Measurements from ENCODE around the gene IGSF9.

The IGSF9 gene

GRCh38 chr1:159935719-159936272 is 9.6 kb downstream of the IGSF9 start:
- Mint-ChIP-seq H3K9me3 (no peaks in the 10 kb centered on the region), H3K27me3 (peaks cover 1 to 3% of the 10 kb centered on the region in 2 donors), H3K27ac (peak overlapping the region; percentile 37), H3K36me3 (no peaks in the 10 kb centered on the region), H3K4me1 (peaks cover 59 to 85% of the 10 kb centered on the region in 2 donors), H3K4me3 (peak overlapping the region in 1 of 2 donors; percentile 19)
- DNase-seq (no peak), ATAC-seq (replicated peaks) (peak; percentile 28 to 44)

- no peak for DNase-seq
- Mint-ChIP-seq H3K9me3 (no peaks in the 10 kb centered on the region), H3K4me1 (peaks cover 60 to 82% of the 10 kb centered on the region in 2 donors), H3K27me3 (peaks cover 6 to 8% of the 10 kb centered on the region in 2 donors), H3K36me3 (no peaks in the 10 kb centered on the region), H3K27ac (peak overlapping the region; percentile 37), H3K4me3 (no peak overlapping the region)
- ATAC-seq (replicated peaks): no peak
These were observed 10.1 kb downstream of the IGSF9 start for GRCh38 chr1:159935305-159935704.

- peaks cover 57 to 74% of the 10 kb centered on the region in 2 donors for H3K4me1 Mint-ChIP-seq
- ATAC-seq (replicated peaks) (no peak), DNase-seq (no peak)
- peaks cover 6 to 8% of the 10 kb centered on the region in 2 donors for H3K27me3 Mint-ChIP-seq
- H3K27ac Mint-ChIP-seq: no peak overlapping the region
- no peaks in the 10 kb centered on the region for H3K36me3 Mint-ChIP-seq
- H3K9me3 Mint-ChIP-seq: no peaks in the 10 kb centered on the region
- no peak overlapping the region for H3K4me3 Mint-ChIP-seq
These were observed 11.0 kb downstream of the IGSF9 start for GRCh38 chr1:159934136-159935039.

- no peak overlapping the region for H3K4me3 Mint-ChIP-seq
- ATAC-seq (replicated peaks) (no peak), DNase-seq (no peak)
- no peaks in the 10 kb centered on the region for H3K9me3 Mint-ChIP-seq
- peaks cover 51 to 64% of the 10 kb centered on the region in 2 donors for H3K4me1 Mint-ChIP-seq
- no peak overlapping the region for H3K27ac Mint-ChIP-seq
- H3K36me3 Mint-ChIP-seq: no peaks in the 10 kb centered on the region
- peaks cover 6 to 8% of the 10 kb centered on the region in 2 donors for H3K27me3 Mint-ChIP-seq
These were observed 12.1 kb downstream of the IGSF9 start for GRCh38 chr1:159933347-159933746.

GRCh38 chr1:159932296-159933285 is 12.8 kb downstream of the IGSF9 start:
- H3K9me3 Mint-ChIP-seq: no peaks in the 10 kb centered on the region
- peaks cover 6 to 8% of the 10 kb centered on the region in 2 donors for H3K27me3 Mint-ChIP-seq
- no peak for DNase-seq
- no peak overlapping the region for H3K27ac Mint-ChIP-seq
- H3K36me3 Mint-ChIP-seq: no peaks in the 10 kb centered on the region
- H3K4me1 Mint-ChIP-seq: peaks cover 44 to 57% of the 10 kb centered on the region in 2 donors
- no peak for ATAC-seq (replicated peaks)
- H3K4me3 Mint-ChIP-seq: no peak overlapping the region

- Mint-ChIP-seq H3K27ac (no peak overlapping the region), H3K4me3 (no peak overlapping the region), H3K9me3 (no peaks in the 10 kb centered on the region), H3K36me3 (no peaks in the 10 kb centered on the region), H3K4me1 (peaks cover 42 to 57% of the 10 kb centered on the region in 2 donors), H3K27me3 (peaks cover 6 to 8% of the 10 kb centered on the region in 2 donors)
- peak in 1 of 2 donors; percentile 25 for ATAC-seq (replicated peaks)
- no peak for DNase-seq
These were observed 13.6 kb downstream of the IGSF9 start for GRCh38 chr1:159931795-159932173.

GRCh38 chr1:159931101-159931794 is 14.2 kb downstream of the IGSF9 start:
- Mint-ChIP-seq H3K36me3 (no peaks in the 10 kb centered on the region), H3K4me3 (no peak overlapping the region), H3K27ac (peak overlapping the region; percentile 65), H3K9me3 (no peaks in the 10 kb centered on the region), H3K27me3 (peaks cover 6 to 8% of the 10 kb centered on the region in 2 donors), H3K4me1 (peaks cover 43 to 57% of the 10 kb centered on the region in 2 donors)
- DNase-seq (no peak), ATAC-seq (replicated peaks) (no peak)

- peaks cover 6 to 8% of the 10 kb centered on the region in 2 donors for H3K27me3 Mint-ChIP-seq
- no peaks in the 10 kb centered on the region for H3K36me3 Mint-ChIP-seq
- no peak overlapping the region for H3K4me3 Mint-ChIP-seq
- no peaks in the 10 kb centered on the region for H3K9me3 Mint-ChIP-seq
- ATAC-seq (replicated peaks) (no peak), DNase-seq (no peak)
- H3K27ac Mint-ChIP-seq: peak overlapping the region; percentile 65
- peaks cover 42 to 57% of the 10 kb centered on the region in 2 donors for H3K4me1 Mint-ChIP-seq
These were observed 14.8 kb downstream of the IGSF9 start for GRCh38 chr1:159930634-159931033.

- Mint-ChIP-seq H3K27me3 (peaks cover 6 to 8% of the 10 kb centered on the region in 2 donors), H3K4me1 (peaks cover 42 to 57% of the 10 kb centered on the region in 2 donors), H3K27ac (peak overlapping the region; percentile 65), H3K4me3 (no peak overlapping the region), H3K9me3 (no peaks in the 10 kb centered on the region), H3K36me3 (peaks cover 2 to 3% of the 10 kb centered on the region in 2 donors)
- no peak for DNase-seq
- no peak for ATAC-seq (replicated peaks)
These were observed 15.2 kb downstream of the IGSF9 start for GRCh38 chr1:159930216-159930615.

GRCh38 chr1:159929155-159930051 is 16.0 kb downstream of the IGSF9 start:
- Mint-ChIP-seq H3K9me3 (no peaks in the 10 kb centered on the region), H3K4me3 (no peak overlapping the region), H3K27ac (no peak overlapping the region), H3K4me1 (peaks cover 42 to 54% of the 10 kb centered on the region in 2 donors), H3K27me3 (peaks cover 6 to 8% of the 10 kb centered on the region in 2 donors), H3K36me3 (peaks cover 7 to 9% of the 10 kb centered on the region in 2 donors)
- no peak for DNase-seq
- no peak for ATAC-seq (replicated peaks)

- H3K27me3 Mint-ChIP-seq: peaks cover 6 to 8% of the 10 kb centered on the region in 2 donors
- no peaks in the 10 kb centered on the region for H3K9me3 Mint-ChIP-seq
- no peak for ATAC-seq (replicated peaks)
- DNase-seq: no peak
- peaks cover 38 to 51% of the 10 kb centered on the region in 2 donors for H3K4me1 Mint-ChIP-seq
- no peak overlapping the region for H3K27ac Mint-ChIP-seq
- no peak overlapping the region for H3K4me3 Mint-ChIP-seq
- peaks cover 11 to 17% of the 10 kb centered on the region in 2 donors for H3K36me3 Mint-ChIP-seq
These were observed 16.8 kb downstream of the IGSF9 start for GRCh38 chr1:159928491-159929050.

GRCh38 chr1:159927849-159928431 is 17.5 kb downstream of the IGSF9 start:
- Mint-ChIP-seq H3K4me3 (no peak overlapping the region), H3K4me1 (peaks cover 39 to 51% of the 10 kb centered on the region in 2 donors), H3K27me3 (peaks cover 6 to 8% of the 10 kb centered on the region in 2 donors), H3K27ac (no peak overlapping the region), H3K36me3 (peaks cover 17 to 24% of the 10 kb centered on the region in 2 donors), H3K9me3 (no peaks in the 10 kb centered on the region)
- DNase-seq (no peak), ATAC-seq (replicated peaks) (no peak)

Measured in stimulated activated naive B cell treated with anti-CD40 and anti-IgM and Interleukin-4, amounts not matched to agents 10 μg/mL and 1 μg/mL and 100 μg/mL, for 72 hours (primary cell).